Measurements from ENCODE around the gene ALK. TPM values are rescaled to one million over a fixed set of nuclear protein-coding genes. Genes with fewer than 3 reads are reported as not detected.

The ALK gene
- total RNA-seq, 1 donor from 2014 or later = not detected

GRCh38 chr2:29657674-29658073, 263.7 kb downstream of the ALK start:
- peaks cover 2% of the 10 kb centered on the region for H3K27me3 Mint-ChIP-seq (ENCODE audit: insufficient read depth)
- H3K4me3 Mint-ChIP-seq = no peak overlapping the region
- no peak overlapping the region for H3K27ac Mint-ChIP-seq
- no peak for DNase-seq (ENCODE audit: low spot score)
- intact Hi-C loops (cut with micrococcal nuclease) = no loop called here
- no peaks in the 10 kb centered on the region for H3K36me3 Mint-ChIP-seq (ENCODE audit: low read depth)
- H3K4me1 Mint-ChIP-seq (ENCODE audit: low read depth) = no peaks in the 10 kb centered on the region
- H3K9me3 Mint-ChIP-seq = no peaks in the 10 kb centered on the region

DNA sequence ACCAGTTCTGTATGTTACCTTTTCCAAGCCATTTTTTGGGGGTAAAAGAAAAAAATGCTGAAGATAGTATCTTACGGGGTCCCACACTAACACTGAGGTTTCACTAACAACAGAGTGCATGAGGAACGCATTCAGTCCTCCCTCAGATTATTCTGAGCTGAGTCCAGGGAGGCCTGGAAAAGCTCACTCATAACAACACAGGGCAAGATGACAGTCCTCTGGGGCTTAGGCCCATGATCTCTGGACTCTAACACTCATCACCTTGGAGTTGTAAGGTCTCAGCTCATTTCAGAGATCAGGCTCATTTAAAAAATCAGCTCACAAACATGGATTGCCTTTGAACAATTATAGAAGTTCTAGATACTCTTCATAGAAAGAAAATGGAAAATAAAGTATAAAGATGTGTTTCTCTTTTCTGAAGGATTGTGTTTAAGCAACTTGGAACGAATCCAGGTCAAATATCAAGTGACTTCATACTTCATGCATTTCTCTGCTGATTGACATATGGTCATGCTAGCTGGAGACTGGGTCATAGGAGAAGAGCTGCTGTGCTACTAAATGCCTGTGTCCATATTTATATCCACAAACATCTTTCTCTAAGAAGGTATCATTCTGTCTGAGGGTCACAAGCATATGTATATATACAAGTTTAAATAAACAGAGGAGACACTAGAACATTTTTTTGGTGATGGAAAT, 265.8 kb downstream of the ALK start:
- Mint-ChIP-seq H3K4me3 (no peak overlapping the region), H3K36me3 (ENCODE audit: low read depth) (no peaks in the 10 kb centered on the region), H3K27ac (no peak overlapping the region), H3K4me1 (ENCODE audit: low read depth) (no peaks in the 10 kb centered on the region), H3K9me3 (no peaks in the 10 kb centered on the region), H3K27me3 (ENCODE audit: insufficient read depth) (peaks cover 2% of the 10 kb centered on the region)
- DNase-seq (ENCODE audit: low spot score) = no peak
- intact Hi-C loops (cut with micrococcal nuclease) = no loop called here

DNA sequence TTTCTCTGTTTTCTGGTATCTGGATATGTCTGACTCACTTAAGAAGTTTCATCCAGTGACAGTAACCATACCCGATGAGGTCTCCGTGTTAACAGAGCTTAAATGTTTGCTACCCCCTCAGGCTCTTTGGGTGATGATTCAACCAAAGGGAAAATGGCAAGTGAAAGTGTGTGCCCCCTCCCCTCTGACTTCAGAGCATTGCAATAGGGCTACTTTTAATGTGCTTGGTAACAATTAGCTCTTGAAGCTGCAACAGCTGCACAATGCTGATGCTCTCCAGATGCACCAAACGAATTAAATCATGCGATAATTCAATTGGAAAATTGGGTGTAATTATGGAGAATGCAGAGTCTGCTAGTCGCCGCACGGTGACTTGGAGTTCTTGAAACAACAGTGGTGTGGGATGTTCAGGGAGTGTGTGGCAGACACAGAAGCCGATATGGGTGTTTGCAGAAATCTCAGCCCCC, 270.7 kb downstream of the ALK start:
- Mint-ChIP-seq H3K27ac (no peak overlapping the region), H3K9me3 (peaks cover 11% of the 10 kb centered on the region), H3K4me3 (no peak overlapping the region), H3K4me1 (ENCODE audit: low read depth) (no peaks in the 10 kb centered on the region), H3K36me3 (ENCODE audit: low read depth) (no peaks in the 10 kb centered on the region), H3K27me3 (ENCODE audit: insufficient read depth) (no peaks in the 10 kb centered on the region)
- DNase-seq (ENCODE audit: low spot score) = no peak
- intact Hi-C loops (cut with micrococcal nuclease) = no loop called here

DNA sequence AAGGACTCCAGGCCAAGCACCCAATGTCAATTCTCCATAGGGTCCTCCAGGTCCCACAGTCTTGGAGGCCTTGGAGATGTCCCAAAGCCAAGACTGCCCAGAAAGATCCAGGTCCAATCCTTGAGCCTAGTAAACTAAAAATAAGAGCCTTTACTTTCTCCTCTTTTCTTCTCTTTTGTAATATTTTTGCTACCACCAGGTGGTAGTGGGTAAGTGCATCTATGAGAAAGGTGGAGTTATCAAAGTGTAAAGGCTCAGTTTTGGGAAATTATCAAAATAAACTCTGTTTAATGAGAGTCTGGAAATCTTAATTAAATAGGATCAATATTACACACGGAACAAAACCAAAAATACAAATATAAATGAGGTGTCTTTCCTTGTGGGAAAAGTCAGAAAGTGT, 276.4 kb downstream of the ALK start:
- Mint-ChIP-seq H3K36me3 (ENCODE audit: low read depth) (no peaks in the 10 kb centered on the region), H3K27me3 (ENCODE audit: insufficient read depth) (peaks cover 3% of the 10 kb centered on the region), H3K27ac (no peak overlapping the region), H3K4me3 (no peak overlapping the region), H3K4me1 (ENCODE audit: low read depth) (no peaks in the 10 kb centered on the region), H3K9me3 (peaks cover 11% of the 10 kb centered on the region)
- no peak for DNase-seq (ENCODE audit: low spot score)
- intact Hi-C loops (cut with micrococcal nuclease) = no loop called here

GRCh38 chr2:29643196-29643595, 278.2 kb downstream of the ALK start:
- Mint-ChIP-seq H3K4me3 (no peak overlapping the region), H3K4me1 (ENCODE audit: low read depth) (no peaks in the 10 kb centered on the region), H3K9me3 (no peaks in the 10 kb centered on the region), H3K27me3 (ENCODE audit: insufficient read depth) (peaks cover 3% of the 10 kb centered on the region), H3K36me3 (ENCODE audit: low read depth) (no peaks in the 10 kb centered on the region), H3K27ac (no peak overlapping the region)
- no peak for DNase-seq (ENCODE audit: low spot score)
- intact Hi-C loops (cut with micrococcal nuclease) = no loop called here

- DNase-seq (ENCODE audit: low spot score) = no peak
- Mint-ChIP-seq H3K27me3 (ENCODE audit: insufficient read depth) (peaks cover 6% of the 10 kb centered on the region), H3K4me3 (no peak overlapping the region), H3K9me3 (no peaks in the 10 kb centered on the region), H3K4me1 (ENCODE audit: low read depth) (no peaks in the 10 kb centered on the region), H3K36me3 (ENCODE audit: low read depth) (no peaks in the 10 kb centered on the region), H3K27ac (no peak overlapping the region)
- intact Hi-C loops (cut with micrococcal nuclease) = no loop called here
These were observed 281.0 kb downstream of the ALK start for GRCh38 chr2:29640360-29640759.

DNA sequence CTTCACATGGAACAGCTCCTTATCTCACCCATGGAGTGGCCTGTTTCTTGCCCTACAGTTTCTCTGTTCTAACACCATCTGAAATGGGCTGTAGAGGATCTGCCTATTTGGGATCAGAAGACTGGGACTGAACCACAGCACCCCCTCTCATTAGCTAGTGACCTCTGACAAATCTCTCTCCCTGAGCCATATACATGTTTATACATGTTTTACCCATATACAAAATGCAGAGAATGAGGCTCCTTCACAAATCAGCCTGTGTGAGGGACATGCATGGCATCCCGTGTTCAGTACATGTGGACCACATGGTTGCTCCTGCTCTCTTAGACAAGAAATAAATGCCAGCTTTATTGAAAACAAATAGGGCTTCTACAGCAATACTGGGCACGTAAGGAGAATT, 282.7 kb downstream of the ALK start:
- H3K27me3 Mint-ChIP-seq (ENCODE audit: insufficient read depth) = peaks cover 8% of the 10 kb centered on the region

DNA sequence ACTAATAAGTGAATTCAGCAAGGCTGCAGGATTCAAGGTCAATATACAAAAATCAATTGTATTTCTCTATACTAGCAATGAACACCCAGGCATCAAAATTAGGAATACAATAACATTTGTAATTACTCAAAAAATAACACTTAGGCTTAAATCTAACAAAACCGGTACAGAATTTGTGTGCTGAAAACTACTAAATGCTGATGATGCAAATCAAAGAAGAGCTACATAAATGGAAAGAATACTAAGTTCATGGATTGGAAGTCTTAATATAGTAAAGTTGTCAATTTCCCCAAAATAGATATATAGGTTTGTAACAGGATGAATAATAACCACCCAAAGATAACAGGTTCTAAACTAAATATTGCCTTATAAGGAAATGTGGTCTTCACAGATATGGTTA, 286.5 kb downstream of the ALK start:
- Mint-ChIP-seq H3K27me3 (ENCODE audit: insufficient read depth) (peaks cover 12% of the 10 kb centered on the region), H3K9me3 (no peaks in the 10 kb centered on the region), H3K36me3 (ENCODE audit: low read depth) (no peaks in the 10 kb centered on the region), H3K4me3 (no peak overlapping the region), H3K4me1 (ENCODE audit: low read depth) (no peaks in the 10 kb centered on the region), H3K27ac (no peak overlapping the region)
- no peak for DNase-seq (ENCODE audit: low spot score)
- intact Hi-C loops (cut with micrococcal nuclease) = no loop called here

More for the DNA sequence above, 282.7 kb downstream of the ALK start:
- H3K27ac Mint-ChIP-seq = no peak overlapping the region
- no peaks in the 10 kb centered on the region for H3K36me3 Mint-ChIP-seq (ENCODE audit: low read depth)
- DNase-seq (ENCODE audit: low spot score) = no peak
- no peak overlapping the region for H3K4me3 Mint-ChIP-seq
- no peaks in the 10 kb centered on the region for H3K4me1 Mint-ChIP-seq (ENCODE audit: low read depth)
- intact Hi-C loops (cut with micrococcal nuclease) = no loop called here
- no peaks in the 10 kb centered on the region for H3K9me3 Mint-ChIP-seq

DNA sequence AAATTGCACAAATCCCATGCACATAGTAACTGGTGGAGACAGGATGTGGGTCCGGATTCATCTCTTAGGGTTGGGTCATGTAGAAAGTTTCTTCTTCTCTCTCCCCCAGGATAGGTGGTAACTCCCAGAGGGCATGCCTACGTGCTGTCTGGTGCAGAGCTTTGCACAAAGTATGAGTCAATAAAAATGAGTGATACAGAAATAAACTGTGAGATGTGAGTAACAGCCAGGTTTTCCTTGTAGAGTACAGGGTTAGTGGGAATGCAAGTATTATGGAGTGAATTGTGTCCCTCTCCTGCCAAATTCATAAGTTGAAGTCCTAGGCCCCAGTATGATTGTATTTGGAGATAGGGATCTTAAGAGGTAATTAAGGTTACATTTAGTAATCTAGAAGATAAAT, 289.4 kb downstream of the ALK start:
- Mint-ChIP-seq H3K4me1 (ENCODE audit: low read depth) (no peaks in the 10 kb centered on the region), H3K9me3 (no peaks in the 10 kb centered on the region), H3K4me3 (no peak overlapping the region), H3K27me3 (ENCODE audit: insufficient read depth) (peaks cover 10% of the 10 kb centered on the region), H3K27ac (no peak overlapping the region), H3K36me3 (ENCODE audit: low read depth) (no peaks in the 10 kb centered on the region)
- DNase-seq (ENCODE audit: low spot score) = no peak
- intact Hi-C loops (cut with micrococcal nuclease) = no loop called here

DNA sequence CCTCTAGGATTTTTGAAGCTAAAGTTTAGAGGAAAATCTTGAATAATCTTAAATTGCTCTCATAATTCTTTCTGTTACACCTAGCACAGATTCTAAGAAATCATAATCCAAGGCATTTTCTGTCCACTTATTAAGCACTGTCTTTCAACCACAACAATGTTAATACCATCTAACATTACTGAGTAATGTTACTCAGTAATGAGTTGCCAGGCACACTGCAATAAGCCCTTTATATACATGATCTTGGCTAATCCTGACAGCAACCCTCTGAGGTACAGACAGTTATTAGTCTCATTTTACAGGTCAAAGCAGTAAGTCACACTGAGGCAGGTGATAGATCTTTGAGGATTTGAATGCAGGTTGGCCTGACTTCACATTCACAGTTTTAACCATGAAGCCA, 291.9 kb downstream of the ALK start:
- Mint-ChIP-seq H3K27me3 (ENCODE audit: insufficient read depth) (peaks cover 9% of the 10 kb centered on the region), H3K4me3 (no peak overlapping the region), H3K27ac (no peak overlapping the region), H3K4me1 (ENCODE audit: low read depth) (no peaks in the 10 kb centered on the region), H3K9me3 (no peaks in the 10 kb centered on the region), H3K36me3 (ENCODE audit: low read depth) (no peaks in the 10 kb centered on the region)
- intact Hi-C loops (cut with micrococcal nuclease) = no loop called here
- DNase-seq (ENCODE audit: low spot score) = no peak

DNA sequence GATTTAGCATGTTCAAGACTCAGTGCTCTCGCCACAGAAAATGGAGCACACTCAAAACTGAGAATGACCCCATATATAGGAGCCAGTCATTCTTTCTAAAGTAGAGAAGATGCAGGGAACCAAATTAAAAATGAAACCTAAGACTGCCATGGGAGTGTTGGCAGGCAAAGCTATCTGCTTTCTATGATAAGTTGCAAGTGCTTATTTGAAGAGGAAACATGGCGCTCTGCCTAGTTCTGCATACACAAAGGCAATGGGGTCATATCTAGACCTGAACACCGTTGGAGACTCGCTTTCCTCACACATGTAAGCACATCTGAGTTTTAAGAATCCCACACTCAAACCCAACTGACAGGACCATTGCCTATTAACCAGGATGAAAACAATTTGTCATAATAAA, 292.5 kb downstream of the ALK start:
- no peaks in the 10 kb centered on the region for H3K9me3 Mint-ChIP-seq
- H3K27me3 Mint-ChIP-seq (ENCODE audit: insufficient read depth) = peaks cover 7% of the 10 kb centered on the region
- no peaks in the 10 kb centered on the region for H3K4me1 Mint-ChIP-seq (ENCODE audit: low read depth)
- H3K4me3 Mint-ChIP-seq = no peak overlapping the region
- intact Hi-C loops (cut with micrococcal nuclease) = no loop called here
- no peaks in the 10 kb centered on the region for H3K36me3 Mint-ChIP-seq (ENCODE audit: low read depth)
- no peak for DNase-seq (ENCODE audit: low spot score)
- H3K27ac Mint-ChIP-seq = no peak overlapping the region

GRCh38 chr2:29628108-29628745, 293.2 kb downstream of the ALK start:
- Mint-ChIP-seq H3K9me3 (no peaks in the 10 kb centered on the region), H3K4me3 (no peak overlapping the region), H3K27ac (no peak overlapping the region), H3K27me3 (ENCODE audit: insufficient read depth) (peaks cover 3% of the 10 kb centered on the region), H3K36me3 (ENCODE audit: low read depth) (no peaks in the 10 kb centered on the region), H3K4me1 (ENCODE audit: low read depth) (no peaks in the 10 kb centered on the region)
- intact Hi-C loops (cut with micrococcal nuclease) = no loop called here
- DNase-seq (ENCODE audit: low spot score) = no peak

GRCh38 chr2:29627279-29627711, 294.1 kb downstream of the ALK start:
- no peaks in the 10 kb centered on the region for H3K4me1 Mint-ChIP-seq (ENCODE audit: low read depth)
- intact Hi-C loops (cut with micrococcal nuclease) = no loop called here
- no peak for DNase-seq (ENCODE audit: low spot score)
- H3K36me3 Mint-ChIP-seq (ENCODE audit: low read depth) = no peaks in the 10 kb centered on the region
- H3K9me3 Mint-ChIP-seq = no peaks in the 10 kb centered on the region
- H3K27me3 Mint-ChIP-seq (ENCODE audit: insufficient read depth) = peaks cover 1% of the 10 kb centered on the region
- H3K27ac Mint-ChIP-seq = no peak overlapping the region
- no peak overlapping the region for H3K4me3 Mint-ChIP-seq
